ENCODE data around the gene DPYSL5.

Gene DPYSL5

GRCh38 chr2:26845021-26845420 is 2.9 kb upstream of the DPYSL5 start:
- DNase-seq (ENCODE audit: low read depth in 2 of 3, low spot score in 2 of 3), result no peak

GRCh38 chr2:26846334-26847306 is 1.3 kb upstream of the DPYSL5 start:
- DNase-seq (ENCODE audit: low read depth in 2 of 3, low spot score in 2 of 3), result peak in 1 of 3 experiments; percentile 37

GRCh38 chr2:26847307-26847654 is 651 bp upstream of the DPYSL5 start:
- DNase-seq (ENCODE audit: low read depth in 2 of 3, low spot score in 2 of 3), result no peak

GRCh38 chr2:26848336-26849055 is 564 bp downstream of the DPYSL5 start:
- DNase-seq (ENCODE audit: low read depth in 2 of 3, low spot score in 2 of 3), result no peak

- DNase-seq (ENCODE audit: low read depth in 2 of 3, low spot score in 2 of 3), result no peak
These were observed 1.4 kb downstream of the DPYSL5 start for GRCh38 chr2:26849056-26849999.

GRCh38 chr2:26850000-26850431 is 2.1 kb downstream of the DPYSL5 start:
- DNase-seq (ENCODE audit: low read depth in 2 of 3, low spot score in 2 of 3), result no peak

- no peak for DNase-seq (ENCODE audit: low read depth in 2 of 3, low spot score in 2 of 3)
These were observed 2.6 kb downstream of the DPYSL5 start for GRCh38 chr2:26850505-26850904.

- DNase-seq (ENCODE audit: low read depth in 2 of 3, low spot score in 2 of 3), result no peak
These were observed 4.7 kb downstream of the DPYSL5 start for GRCh38 chr2:26852405-26853306.

- no peak for DNase-seq (ENCODE audit: low read depth in 2 of 3, low spot score in 2 of 3)
These were observed 5.8 kb downstream of the DPYSL5 start for GRCh38 chr2:26853751-26854150.

GRCh38 chr2:26854283-26854827 is 6.4 kb downstream of the DPYSL5 start:
- no peak for DNase-seq (ENCODE audit: low read depth in 2 of 3, low spot score in 2 of 3)

- no peak for DNase-seq (ENCODE audit: low read depth in 2 of 3, low spot score in 2 of 3)
These were observed 7.5 kb downstream of the DPYSL5 start for GRCh38 chr2:26855466-26855865.

GRCh38 chr2:26859622-26860021 is 11.7 kb downstream of the DPYSL5 start:
- no peak for DNase-seq (ENCODE audit: low read depth in 2 of 3, low spot score in 2 of 3)

- no peak for DNase-seq (ENCODE audit: low read depth in 2 of 3, low spot score in 2 of 3)
These were observed 12.4 kb downstream of the DPYSL5 start for GRCh38 chr2:26860211-26860850.

GRCh38 chr2:26861610-26862224 is 13.8 kb downstream of the DPYSL5 start:
- no peak for DNase-seq (ENCODE audit: low read depth in 2 of 3, low spot score in 2 of 3)

- no peak for DNase-seq (ENCODE audit: low read depth in 2 of 3, low spot score in 2 of 3)
These were observed 16.3 kb downstream of the DPYSL5 start for GRCh38 chr2:26864226-26864625.

- DNase-seq (ENCODE audit: low read depth in 2 of 3, low spot score in 2 of 3), result no peak
These were observed 16.7 kb downstream of the DPYSL5 start for GRCh38 chr2:26864646-26865045.

GRCh38 chr2:26870585-26871095 is 22.7 kb downstream of the DPYSL5 start:
- no peak for DNase-seq (ENCODE audit: low read depth in 2 of 3, low spot score in 2 of 3)

GRCh38 chr2:26873286-26873983 is 25.5 kb downstream of the DPYSL5 start:
- DNase-seq (ENCODE audit: low read depth in 2 of 3, low spot score in 2 of 3), result no peak

All from activated CD8-positive, alpha-beta memory T cell treated with anti-CD3 and anti-CD28 coated beads for 48 hours (primary cell).